Gastroesophageal sphincter (tissue), 4 donors: ENCODE measurements around the gene KIRREL3. TPM values are rescaled to one million over a fixed set of nuclear protein-coding genes. Genes with fewer than 3 reads are reported as not detected.

Experiments used
- ATAC-seq: fragments of 150-250 bp; one replicate; pipeline ENCODE4 v1.9.1; 2016; ENCODE audit warnings: mild to moderate bottlenecking, moderate library complexity
- H3K27ac ChIP-seq, 4 donors: fragments of 200-600 bp; sonication (generic) in 3 of 4; 1 replicate in 3 of 4; 2 replicates in 1 of 4; pipeline ENCODE4 v1.5.1; 2016 to 2019
- H3K27me3 ChIP-seq: fragments of 200-600 bp; sonication (generic); one replicate; pipeline ENCODE4 v1.5.1; 2019
- H3K36me3 ChIP-seq, 2 donors: fragments of 200-600 bp; sonication (generic); one replicate each; pipeline ENCODE4 v1.5.1; 2019; ENCODE audit warnings: control low read depth in 1 of 2
- H3K4me1 ChIP-seq, 3 donors: fragments of 200-600 bp; sonication (generic); 1 replicate in 2 of 3; 2 replicates in 1 of 3; pipeline ENCODE4 v1.5.1; 2016 to 2019; ENCODE audit warnings: control low read depth in 2 of 3
- H3K4me3 ChIP-seq, 2 donors: fragments of 200-600 bp; sonication (generic); one replicate each; pipeline ENCODE4 v1.5.1; 2019; ENCODE audit warnings: mild to moderate bottlenecking in 1 of 2, moderate library complexity in 1 of 2
- H3K9me3 ChIP-seq, 3 donors: fragments of 200-600 bp; sonication (generic); one replicate each; pipeline ENCODE4 v1.5.1; 2017 to 2019; ENCODE audit warnings: control low read depth in 2 of 3
- EP300 ChIP-seq: sonication (generic); formaldehyde crosslinking; IDR thresholded peaks from one replicate; pipeline ENCODE4 v1.6.1; 2017; ENCODE audit warnings: antibody characterized with exemption, mild to moderate bottlenecking
- POLR2A ChIP-seq, 2 donors: fragments of 450-650 bp; IDR thresholded peaks; one replicate each; pipeline ENCODE4 v1.6.1; 2017; ENCODE audit warnings: antibody characterized with exemption in 2 of 2, mild to moderate bottlenecking in 2 of 2, moderate library complexity in 1 of 2
- POLR2AphosphoS5 ChIP-seq: sonication (generic); formaldehyde crosslinking; IDR thresholded peaks from one replicate; pipeline ENCODE4 v1.6.1; 2017; ENCODE audit warnings: antibody characterized with exemption
- WGBS, 2 donors: methylation state at CpG; one replicate each; pipeline ENCODE4 v1.1.5; 2018; ENCODE audit warnings: low coverage in 1 of 2; 5-methylcytosine and 5-hydroxymethylcytosine counted together
- total RNA-seq, 4 donors: library from RNA; depleted of rRNA; stranded (reverse); fragments of >200 nt; gene quantifications; one replicate each; pipeline ENCODE4 v1.1.0, GENCODE V29; 2016
- TF ChIP-seq, protein P1 (sequence below), 4 experiments: fragments of 200-600 bp in 2 of 4; fragments of 450-650 bp in 2 of 4; sonication (generic) in 1 of 4; IDR thresholded peaks; one replicate each; pipeline ENCODE4 v1.5.1; 2017 to 2019; ENCODE audit warnings: antibody characterized with exemption in 4 of 4, mild to moderate bottlenecking in 2 of 4, moderate library complexity in 2 of 4

Gene KIRREL3
- total RNA-seq, 4 donors from 2014 or later = 0.54 to 3.9 (median 1.4) TPM

GRCh38 chr11:126817096-126817495 is 183.5 kb downstream of the KIRREL3 start:
- no peaks in the 10 kb centered on the region for H3K36me3 ChIP-seq
- WGBS, 2 donors = 67 to 80% methylated on average over 1 of the region's 1 CpG
- ATAC-seq = no peak
- no peak overlapping the region for H3K4me3 ChIP-seq
- H3K27ac ChIP-seq = no peak overlapping the region
- no peaks in the 10 kb centered on the region for H3K9me3 ChIP-seq
- no peaks in the 10 kb centered on the region for H3K4me1 ChIP-seq
- peaks cover 34% of the 10 kb centered on the region for H3K27me3 ChIP-seq
- no peak for TF ChIP-seq POLR2A (IDR thresholded peaks at IDR 0.05)
- no peak for TF ChIP-seq POLR2AphosphoS5
- no peak for TF ChIP-seq EP300
- TF ChIP-seq, protein P1, sequence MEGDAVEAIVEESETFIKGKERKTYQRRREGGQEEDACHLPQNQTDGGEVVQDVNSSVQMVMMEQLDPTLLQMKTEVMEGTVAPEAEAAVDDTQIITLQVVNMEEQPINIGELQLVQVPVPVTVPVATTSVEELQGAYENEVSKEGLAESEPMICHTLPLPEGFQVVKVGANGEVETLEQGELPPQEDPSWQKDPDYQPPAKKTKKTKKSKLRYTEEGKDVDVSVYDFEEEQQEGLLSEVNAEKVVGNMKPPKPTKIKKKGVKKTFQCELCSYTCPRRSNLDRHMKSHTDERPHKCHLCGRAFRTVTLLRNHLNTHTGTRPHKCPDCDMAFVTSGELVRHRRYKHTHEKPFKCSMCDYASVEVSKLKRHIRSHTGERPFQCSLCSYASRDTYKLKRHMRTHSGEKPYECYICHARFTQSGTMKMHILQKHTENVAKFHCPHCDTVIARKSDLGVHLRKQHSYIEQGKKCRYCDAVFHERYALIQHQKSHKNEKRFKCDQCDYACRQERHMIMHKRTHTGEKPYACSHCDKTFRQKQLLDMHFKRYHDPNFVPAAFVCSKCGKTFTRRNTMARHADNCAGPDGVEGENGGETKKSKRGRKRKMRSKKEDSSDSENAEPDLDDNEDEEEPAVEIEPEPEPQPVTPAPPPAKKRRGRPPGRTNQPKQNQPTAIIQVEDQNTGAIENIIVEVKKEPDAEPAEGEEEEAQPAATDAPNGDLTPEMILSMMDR (IDR thresholded peaks at IDR 0.05) = no peak

DNA sequence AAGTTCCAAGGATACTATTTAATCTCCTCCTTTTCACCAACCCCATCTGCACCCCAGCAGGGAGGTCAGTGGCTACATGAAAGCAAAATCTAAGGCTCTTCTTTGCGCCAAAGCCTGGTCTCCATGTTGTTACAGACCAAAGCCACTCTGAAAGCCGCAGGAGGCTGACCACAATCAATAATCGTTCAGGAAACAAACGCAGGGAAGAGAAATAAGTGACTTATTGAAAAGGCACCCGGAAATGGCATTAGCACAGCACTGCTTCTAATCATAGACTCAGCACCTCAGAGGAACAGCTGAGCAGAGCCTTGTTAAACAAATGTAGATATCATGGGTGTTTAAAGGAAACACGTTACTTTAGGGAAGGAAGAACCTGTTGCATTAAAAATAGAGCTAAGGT is 183.9 kb downstream of the KIRREL3 start:
- Histone ChIP-seq H3K9me3 (no peaks in the 10 kb centered on the region), H3K27ac (no peak overlapping the region), H3K4me1 (no peaks in the 10 kb centered on the region), H3K36me3 (no peaks in the 10 kb centered on the region), H3K27me3 (peaks cover 38% of the 10 kb centered on the region), H3K4me3 (no peak overlapping the region)
- no peak for ATAC-seq
- 33 to 68% methylated on average over 4 of the region's 6 CpGs for WGBS, 2 donors
- no peak for TF ChIP-seq EP300
- TF ChIP-seq, protein P1 (IDR thresholded peaks at IDR 0.05) = no peak
- no peak for TF ChIP-seq POLR2A (IDR thresholded peaks at IDR 0.05)
- no peak for TF ChIP-seq POLR2AphosphoS5

- 40 to 72% methylated on average over 1 to 4 of the region's 4 CpGs for WGBS, 2 donors
- no peak for ATAC-seq
These were observed 185.5 kb downstream of the KIRREL3 start for GRCh38 chr11:126815111-126815510.

DNA sequence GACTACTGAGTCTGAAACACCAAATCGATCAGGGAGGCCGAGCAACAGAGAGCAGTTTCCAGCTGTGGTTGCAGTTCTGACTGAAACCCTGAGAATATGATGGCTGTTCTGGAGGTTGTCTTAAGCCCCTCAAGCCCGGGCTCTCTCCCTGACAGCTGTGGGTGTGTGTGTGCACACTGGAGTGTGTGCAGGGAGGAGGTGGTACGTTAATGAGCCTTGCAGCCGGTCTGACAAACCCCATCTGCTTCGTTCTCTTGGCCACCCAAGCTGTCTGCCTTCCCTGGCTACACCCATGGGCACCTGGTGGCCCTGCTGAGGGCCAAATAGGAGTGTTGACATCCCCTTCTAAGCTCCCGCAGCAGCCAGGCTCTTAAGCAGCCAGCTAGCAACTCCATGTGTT is 189.8 kb downstream of the KIRREL3 start:
- H3K4me1 ChIP-seq = no peaks in the 10 kb centered on the region
- H3K4me3 ChIP-seq = no peak overlapping the region
- H3K9me3 ChIP-seq = no peaks in the 10 kb centered on the region
- peaks cover 38% of the 10 kb centered on the region for H3K27me3 ChIP-seq
- no peak for ATAC-seq
- TF ChIP-seq POLR2AphosphoS5 (no peak), EP300 (no peak), POLR2A (IDR thresholded peaks at IDR 0.05) (no peak)
- TF ChIP-seq, protein P1 (IDR thresholded peaks at IDR 0.05) = no peak
- H3K36me3 ChIP-seq = no peaks in the 10 kb centered on the region
- H3K27ac ChIP-seq = no peak overlapping the region
- WGBS, 2 donors = 33 to 40% methylated on average over 4 to 6 of the region's 7 CpGs

More at GRCh38 chr11:126815111-126815510, 185.5 kb downstream of the KIRREL3 start:
- Histone ChIP-seq H3K27ac (no peak overlapping the region), H3K36me3 (no peaks in the 10 kb centered on the region), H3K4me3 (no peak overlapping the region), H3K4me1 (no peaks in the 10 kb centered on the region), H3K9me3 (no peaks in the 10 kb centered on the region), H3K27me3 (peaks cover 50% of the 10 kb centered on the region)
- TF ChIP-seq POLR2AphosphoS5 (no peak), POLR2A (IDR thresholded peaks at IDR 0.05) (no peak), EP300 (no peak)
- TF ChIP-seq, protein P1 (IDR thresholded peaks at IDR 0.05) = no peak

GRCh38 chr11:126809514-126810289 is 190.9 kb downstream of the KIRREL3 start:
- Histone ChIP-seq H3K4me3 (no peak overlapping the region), H3K9me3 (no peaks in the 10 kb centered on the region), H3K27ac (no peak overlapping the region), H3K27me3 (peaks cover 34% of the 10 kb centered on the region), H3K4me1 (no peaks in the 10 kb centered on the region), H3K36me3 (no peaks in the 10 kb centered on the region)
- no peak for ATAC-seq
- WGBS, 2 donors = 79 to 85% methylated on average over 5 to 6 of the region's 6 CpGs
- no peak for TF ChIP-seq EP300
- TF ChIP-seq, protein P1 (IDR thresholded peaks at IDR 0.05) = no peak
- TF ChIP-seq POLR2AphosphoS5 = no peak
